ENCODE data around the gene NEU1.
"Not testable (repeated sequence)": the region's sequence is repeated elsewhere in the genome, so short reads cannot be mapped to it uniquely, and the experiment has no call there.

NEU1 gene

DNA sequence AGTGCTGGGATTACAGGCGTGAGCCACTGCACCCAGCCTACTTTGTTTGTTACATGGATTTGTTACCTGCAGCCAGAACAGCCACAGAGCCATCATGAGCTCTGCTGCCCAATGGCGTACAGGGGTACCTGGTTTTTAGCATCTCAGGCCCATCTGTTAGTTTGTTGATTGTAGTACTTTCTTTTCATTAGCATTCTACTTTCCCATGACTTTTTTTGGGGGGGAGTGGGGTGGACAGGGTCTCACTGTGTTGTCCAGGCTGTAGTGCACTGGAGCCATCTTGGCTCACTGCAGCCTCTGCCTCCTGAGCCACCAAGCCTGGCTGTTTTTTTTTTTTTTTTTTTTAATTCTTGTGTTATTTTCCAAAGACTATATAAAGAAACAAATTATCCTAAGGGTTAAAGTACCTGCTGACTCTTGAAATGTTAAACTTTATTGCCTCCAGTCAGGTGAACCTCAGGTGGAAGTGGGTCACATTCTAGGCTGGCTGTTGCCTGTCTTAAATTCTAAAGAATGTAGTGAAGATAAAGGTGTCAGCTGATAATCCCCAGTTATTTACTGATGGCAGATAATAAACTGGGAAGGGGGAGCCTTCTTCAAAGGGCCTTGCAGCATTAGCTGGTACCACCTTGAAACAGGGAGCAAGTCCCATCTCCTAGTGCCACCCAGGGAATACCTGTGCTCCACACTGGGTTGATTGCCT is 15.2 kb downstream of the NEU1 start:
- DNase-seq (ENCODE audit: insufficient read length, low spot score) = no peak
- FAIRE-seq = no peak

DNA sequence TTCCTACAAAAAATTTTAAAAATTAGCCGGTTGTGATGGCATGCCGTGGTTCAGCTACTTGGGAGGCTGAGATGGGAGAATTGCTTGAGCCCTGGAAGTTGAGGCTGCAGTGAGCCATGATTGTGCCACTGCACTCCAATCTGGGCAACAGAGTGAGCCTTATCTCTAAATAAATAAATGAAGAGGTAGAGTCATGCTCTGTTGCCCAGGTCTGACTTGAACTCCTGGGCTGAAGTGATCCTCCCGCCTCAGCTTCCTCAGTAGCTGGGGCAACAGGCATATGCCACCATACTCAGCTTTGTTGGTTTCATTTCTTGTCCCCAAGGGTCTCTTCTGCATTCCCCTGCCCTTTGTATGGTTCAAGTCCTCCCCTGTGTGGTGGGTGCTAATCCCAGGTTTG is 18.1 kb downstream of the NEU1 start:
- FAIRE-seq (no peak), DNase-seq (ENCODE audit: insufficient read length, low spot score) (no peak)

DNA sequence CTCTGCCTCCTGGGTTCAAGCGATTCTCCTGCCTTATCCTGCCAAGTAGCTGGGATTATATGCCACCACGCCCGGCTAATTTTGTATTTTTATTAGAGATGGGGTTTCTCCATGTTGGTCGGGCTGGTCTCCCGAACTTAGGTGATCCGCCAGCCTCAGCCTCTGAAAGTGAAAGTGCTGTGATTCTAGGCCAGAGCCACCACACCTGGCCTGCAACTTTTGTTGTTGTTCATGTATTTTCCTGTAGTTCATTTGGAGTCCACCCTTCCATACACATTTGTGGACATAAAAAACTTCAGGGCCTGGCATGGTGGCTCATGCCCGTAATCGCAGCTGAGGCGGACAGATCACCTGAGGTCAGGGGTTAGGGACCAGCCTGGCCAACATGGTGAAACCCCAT is 20.6 kb downstream of the NEU1 start:
- FAIRE-seq (no peak), DNase-seq (ENCODE audit: insufficient read length, low spot score) (no peak)

DNA sequence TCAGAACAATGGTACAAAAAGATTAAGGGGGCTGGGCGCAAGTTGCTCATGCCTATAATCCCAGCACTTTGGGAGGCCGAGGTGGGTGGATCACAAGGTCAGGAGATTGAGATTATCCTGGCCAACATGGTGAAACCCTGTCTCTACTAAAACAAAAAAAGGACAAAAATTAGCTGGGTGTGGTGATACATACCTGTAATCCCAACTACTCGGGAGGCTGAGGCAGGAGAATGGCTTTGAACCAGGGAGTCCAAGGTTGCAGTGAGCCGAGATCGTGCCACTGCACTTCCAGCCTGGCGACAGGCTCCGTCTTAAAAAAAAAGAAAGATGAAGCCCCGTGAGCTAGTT is 22.9 kb downstream of the NEU1 start:
- FAIRE-seq; DNase-seq (ENCODE audit: insufficient read length, low spot score): not testable (repeated sequence)

- no peak for DNase-seq (ENCODE audit: insufficient read length, low spot score)
Observed at GRCh38 chr6:31838968-31839367, 23.7 kb downstream of the NEU1 start.

DNA sequence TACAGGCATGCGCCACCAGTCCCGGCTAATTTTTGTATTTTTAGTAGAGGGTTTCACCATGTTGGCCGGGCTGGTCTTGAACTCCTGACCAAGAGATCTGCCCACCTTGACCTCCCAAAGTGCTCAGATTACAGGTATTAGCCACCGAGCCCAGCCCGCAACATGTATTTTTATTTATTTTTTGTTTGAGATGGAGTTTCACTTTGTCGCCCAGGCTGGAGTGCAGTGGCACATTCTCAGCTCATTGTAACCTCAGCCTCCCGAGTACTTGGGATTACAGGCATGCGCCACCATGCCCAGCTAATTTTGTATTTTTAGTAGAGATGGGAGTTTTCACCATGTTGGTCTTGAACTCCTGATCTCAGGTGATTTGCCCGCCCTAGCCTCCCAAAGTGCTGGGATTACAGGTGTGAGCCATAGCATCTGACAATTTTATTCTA is 24.5 kb downstream of the NEU1 start:
- not testable (repeated sequence) for DNase-seq (ENCODE audit: insufficient read length, low spot score); FAIRE-seq

More at GRCh38 chr6:31838968-31839367, 23.7 kb downstream of the NEU1 start:
- no peak for FAIRE-seq

GRCh38 chr6:31837369-31838113 is 25.1 kb downstream of the NEU1 start:
- no peak for DNase-seq (ENCODE audit: insufficient read length, low spot score)

DNA sequence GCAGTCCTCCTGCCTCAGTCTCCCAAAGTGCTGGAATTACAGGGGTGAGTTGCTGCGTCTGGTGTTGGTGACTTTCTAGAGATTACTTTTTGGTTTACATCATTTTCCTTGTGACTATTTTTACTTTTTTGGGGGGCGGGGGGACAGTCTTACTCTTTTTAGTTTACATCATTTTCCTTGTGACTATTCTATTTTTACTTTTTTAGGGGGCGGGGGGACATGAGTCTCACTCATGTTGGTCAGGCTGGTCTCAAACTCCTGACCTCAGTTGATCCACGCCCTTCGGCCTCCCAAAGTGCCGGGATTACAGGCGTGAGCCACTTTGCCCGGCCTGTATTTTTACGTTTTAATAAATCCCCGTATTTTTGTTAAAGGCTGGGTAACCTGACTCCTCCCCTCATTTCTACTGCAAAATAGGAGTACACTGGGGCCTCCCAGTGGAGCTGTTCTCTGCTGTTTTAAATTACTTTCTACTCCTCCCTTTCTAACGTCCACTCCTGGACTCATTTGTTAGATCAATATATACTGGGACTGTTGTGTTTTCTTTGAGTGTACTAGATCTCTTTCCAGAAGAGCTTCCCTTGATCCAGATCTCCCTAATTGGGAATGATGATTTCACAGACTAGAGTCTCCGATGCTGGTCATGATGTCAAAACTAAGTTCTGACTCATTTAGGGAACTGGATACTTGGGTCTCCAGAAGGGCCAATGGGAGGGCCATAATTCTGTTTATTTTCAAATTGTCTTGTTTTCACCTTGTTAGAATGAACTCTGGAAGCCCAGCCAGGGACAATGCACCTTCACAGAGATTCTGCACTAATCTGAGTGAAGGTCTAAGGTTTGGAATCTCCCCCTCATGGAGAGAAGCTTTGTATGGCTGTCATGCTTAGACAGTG is 25.9 kb downstream of the NEU1 start:
- FAIRE-seq = no peak
- no peak for DNase-seq (ENCODE audit: insufficient read length, low spot score)

More at GRCh38 chr6:31837369-31838113, 25.1 kb downstream of the NEU1 start:
- FAIRE-seq = no peak

DNA sequence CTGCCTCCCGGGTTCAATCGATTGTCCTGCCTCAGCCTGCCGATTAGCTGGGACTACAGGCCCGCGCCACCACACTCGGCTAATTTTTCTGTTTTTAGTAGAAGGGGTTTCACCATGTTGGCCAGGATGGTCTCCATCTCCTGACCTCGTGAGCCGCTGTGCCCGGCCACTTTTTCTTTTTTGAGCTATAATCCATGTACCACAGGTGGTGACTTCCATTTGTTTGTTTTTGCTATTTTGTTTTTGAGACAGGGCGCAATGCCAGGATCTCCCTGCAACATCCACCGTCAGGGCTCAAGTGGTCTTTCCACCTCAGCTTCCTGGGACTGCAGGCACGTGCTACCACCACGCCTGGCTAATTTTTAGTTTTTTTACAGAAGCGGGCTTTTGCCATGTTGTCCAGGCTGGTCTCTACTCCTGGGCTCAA is 26.6 kb downstream of the NEU1 start:
- FAIRE-seq (no peak), DNase-seq (ENCODE audit: insufficient read length, low spot score) (no peak)

- FAIRE-seq (peak; percentile 90), DNase-seq (ENCODE audit: insufficient read length, low spot score) (peak; percentile 66)
Observed at GRCh38 chr6:31834367-31835250, 28.0 kb downstream of the NEU1 start.

DNA sequence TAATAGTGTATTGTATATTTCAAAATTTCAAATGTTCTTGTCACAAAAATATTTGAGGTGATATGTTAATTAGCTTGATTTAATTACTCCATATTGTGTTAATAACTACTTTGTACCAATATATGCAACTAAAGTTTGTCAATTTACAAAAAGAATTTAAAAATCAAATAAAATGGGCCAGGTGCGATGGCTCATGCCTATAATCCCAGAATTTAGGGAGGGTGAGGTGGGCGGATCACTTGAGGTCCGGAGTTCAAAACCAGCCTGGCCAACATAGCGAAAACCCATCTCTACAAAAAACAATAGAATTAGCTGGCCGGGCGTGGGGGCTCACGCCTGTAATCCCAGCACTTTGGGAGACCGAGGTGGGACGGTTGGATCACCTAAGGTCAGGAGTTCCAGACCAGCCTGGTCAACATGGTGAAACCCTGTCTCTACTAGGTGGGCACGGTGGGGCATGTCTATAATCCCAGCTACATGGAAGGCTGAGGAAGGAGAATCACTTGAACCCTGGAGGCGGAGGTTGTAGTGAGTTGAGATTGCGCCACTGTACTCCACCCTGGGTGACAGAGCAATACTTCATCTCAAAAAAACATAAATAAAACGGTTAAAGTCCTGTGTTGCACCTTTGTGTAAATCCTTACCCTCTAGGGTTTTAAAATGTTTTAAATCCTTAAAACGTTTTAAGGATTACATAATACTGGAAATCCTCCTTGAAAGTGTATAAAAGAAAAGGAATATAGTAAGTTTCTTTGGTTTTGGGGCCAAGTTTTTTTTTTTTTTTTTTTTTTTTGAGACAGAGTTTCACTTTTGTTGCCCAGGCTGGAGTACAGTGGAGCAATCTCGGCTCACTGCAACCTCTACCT is 31.0 kb downstream of the NEU1 start:
- FAIRE-seq (no peak), DNase-seq (ENCODE audit: insufficient read length, low spot score) (no peak)

DNA sequence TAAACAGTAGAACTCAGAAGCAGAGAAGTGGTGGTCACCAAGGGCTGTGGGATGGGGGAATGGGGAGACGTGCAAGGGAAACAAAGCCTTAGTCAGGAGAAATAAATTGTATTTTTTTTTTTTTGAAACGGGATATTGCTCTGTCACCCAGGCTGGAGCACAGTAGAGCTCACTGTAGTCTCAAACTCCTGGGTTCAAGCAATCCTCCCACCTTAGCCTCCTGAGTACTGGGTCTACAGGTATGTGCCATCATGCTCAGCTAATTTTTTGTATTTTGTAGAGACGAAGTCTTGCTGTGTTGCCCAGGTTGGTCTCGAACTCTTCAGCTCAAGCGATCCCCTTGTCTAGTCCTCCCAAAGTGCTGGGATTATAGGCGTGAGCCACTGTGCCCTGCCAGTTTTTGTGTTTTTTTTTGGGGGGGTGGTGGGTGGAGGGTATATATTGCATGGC is 31.7 kb downstream of the NEU1 start:
- FAIRE-seq = no peak
- DNase-seq (ENCODE audit: insufficient read length, low spot score) = no peak

DNA sequence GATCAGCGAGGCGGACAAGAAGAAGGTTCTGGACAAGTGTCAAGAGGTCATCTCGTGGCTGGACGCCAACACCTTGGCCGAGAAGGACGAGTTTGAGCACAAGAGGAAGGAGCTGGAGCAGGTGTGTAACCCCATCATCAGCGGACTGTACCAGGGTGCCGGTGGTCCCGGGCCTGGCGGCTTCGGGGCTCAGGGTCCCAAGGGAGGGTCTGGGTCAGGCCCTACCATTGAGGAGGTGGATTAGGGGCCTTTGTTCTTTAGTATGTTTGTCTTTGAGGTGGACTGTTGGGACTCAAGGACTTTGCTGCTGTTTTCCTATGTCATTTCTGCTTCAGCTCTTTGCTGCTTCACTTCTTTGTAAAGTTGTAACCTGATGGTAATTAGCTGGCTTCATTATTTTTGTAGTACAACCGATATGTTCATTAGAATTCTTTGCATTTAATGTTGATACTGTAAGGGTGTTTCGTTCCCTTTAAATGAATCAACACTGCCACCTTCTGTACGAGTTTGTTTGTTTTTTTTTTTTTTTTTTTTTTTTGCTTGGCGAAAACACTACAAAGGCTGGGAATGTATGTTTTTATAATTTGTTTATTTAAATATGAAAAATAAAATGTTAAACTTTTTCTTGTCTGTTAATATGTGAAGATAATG is 32.9 kb downstream of the NEU1 start:
- no peak for DNase-seq (ENCODE audit: insufficient read length, low spot score)
- FAIRE-seq = no peak

GRCh38 chr6:31827286-31828079 is 35.1 kb downstream of the NEU1 start, which contains the start of gene HSPA1B:
TSS of gene HSPA1B (plus strand) at chr6:31827738. CDS start at chr6:31827951, 213 bp downstream.
- peak; percentile 85 for DNase-seq (ENCODE audit: insufficient read length, low spot score)
- FAIRE-seq = peak; percentile 77

DNA sequence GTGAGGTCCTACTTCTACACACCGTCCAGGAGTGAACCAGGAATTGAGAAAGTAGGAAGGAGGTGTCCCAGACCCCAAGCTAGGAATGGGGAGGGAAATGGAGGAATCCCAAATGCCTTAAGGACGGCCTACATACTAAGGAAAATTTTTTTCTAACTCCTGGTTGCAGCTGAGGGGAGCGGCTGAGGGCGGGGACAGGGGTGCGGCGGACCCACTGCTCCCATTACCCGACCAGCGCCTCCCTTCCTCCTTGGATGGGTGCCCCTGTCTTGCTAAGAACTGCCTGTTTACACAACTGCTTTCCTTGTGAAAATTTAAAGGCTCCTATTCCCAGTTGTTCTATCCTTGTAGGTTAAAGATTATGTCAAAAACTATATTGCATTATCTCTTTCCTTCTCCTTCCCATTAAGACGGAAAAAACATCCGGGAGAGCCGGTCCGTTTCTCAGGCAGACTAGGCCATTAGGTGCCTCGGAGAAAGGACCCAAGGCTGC is 35.8 kb downstream of the NEU1 start:
- no peak for DNase-seq (ENCODE audit: insufficient read length, low spot score)
- FAIRE-seq = no peak

GRCh38 chr6:31825553-31825952 is 37.1 kb downstream of the NEU1 start:
- DNase-seq (ENCODE audit: insufficient read length, low spot score) (no peak), FAIRE-seq (no peak)

- not testable (repeated sequence) for DNase-seq (ENCODE audit: insufficient read length, low spot score); FAIRE-seq
Observed at GRCh38 chr6:31823592-31824196, 38.9 kb downstream of the NEU1 start.

All from GM19239 (cell line).